UCSD-AML1 (cell line): ENCODE measurements around the gene SH3RF3.

Source experiments
- DNase-seq: peaks from one replicate; lab custom pipeline; 2025; ENCODE audit not compliant: unreplicated experiment; lab: John Stamatoyannopoulos, UW

The SH3RF3 gene

GRCh38 chr2:109482361-109482861 lies 353.4 kb downstream of the SH3RF3 start:
- DNase-seq, result peak; percentile 41

- DNase-seq, result no peak
These were observed 357.9 kb downstream of the SH3RF3 start for GRCh38 chr2:109486711-109487535.

- no peak for DNase-seq
These were observed 358.5 kb downstream of the SH3RF3 start for GRCh38 chr2:109487536-109487869.

GRCh38 chr2:109487871-109488655 lies 359.1 kb downstream of the SH3RF3 start:
- no peak for DNase-seq

GRCh38 chr2:109489296-109489695 lies 360.3 kb downstream of the SH3RF3 start:
- DNase-seq, result no peak

- DNase-seq, result no peak
These were observed 364.4 kb downstream of the SH3RF3 start for GRCh38 chr2:109493176-109493935.

- no peak for DNase-seq
These were observed 365.3 kb downstream of the SH3RF3 start for GRCh38 chr2:109494351-109494750.

- DNase-seq, result no peak
These were observed 368.5 kb downstream of the SH3RF3 start for GRCh38 chr2:109497463-109497862.

- DNase-seq, result no peak
These were observed 369.2 kb downstream of the SH3RF3 start for GRCh38 chr2:109497911-109498870.

GRCh38 chr2:109498906-109499305 lies 369.9 kb downstream of the SH3RF3 start:
- DNase-seq, result no peak

GRCh38 chr2:109499566-109499965 lies 370.6 kb downstream of the SH3RF3 start:
- DNase-seq, result no peak

GRCh38 chr2:109500910-109501309 lies 371.9 kb downstream of the SH3RF3 start:
- no peak for DNase-seq

GRCh38 chr2:109501461-109501860 lies 372.5 kb downstream of the SH3RF3 start:
- DNase-seq, result no peak

- no peak for DNase-seq
These were observed 374.2 kb downstream of the SH3RF3 start for GRCh38 chr2:109503191-109503590.

- peak; percentile 60 for DNase-seq
These were observed 378.2 kb downstream of the SH3RF3 start for GRCh38 chr2:109507217-109507616.

- DNase-seq, result no peak
These were observed 378.8 kb downstream of the SH3RF3 start for GRCh38 chr2:109507828-109508227.

- DNase-seq, result no peak
These were observed 379.6 kb downstream of the SH3RF3 start for GRCh38 chr2:109508556-109508955.

GRCh38 chr2:109510136-109511028 lies 381.4 kb downstream of the SH3RF3 start:
- DNase-seq, result peak; percentile 71

GRCh38 chr2:109511168-109511567 lies 382.2 kb downstream of the SH3RF3 start:
- DNase-seq, result no peak
